Measurements from ENCODE around the gene GBF1. TPM values are rescaled to one million over a fixed set of nuclear protein-coding genes. Genes with fewer than 3 reads are reported as not detected.

GBF1 gene
- total RNA-seq, 1 experiment from 2014 or later = 28.3 TPM

DNA sequence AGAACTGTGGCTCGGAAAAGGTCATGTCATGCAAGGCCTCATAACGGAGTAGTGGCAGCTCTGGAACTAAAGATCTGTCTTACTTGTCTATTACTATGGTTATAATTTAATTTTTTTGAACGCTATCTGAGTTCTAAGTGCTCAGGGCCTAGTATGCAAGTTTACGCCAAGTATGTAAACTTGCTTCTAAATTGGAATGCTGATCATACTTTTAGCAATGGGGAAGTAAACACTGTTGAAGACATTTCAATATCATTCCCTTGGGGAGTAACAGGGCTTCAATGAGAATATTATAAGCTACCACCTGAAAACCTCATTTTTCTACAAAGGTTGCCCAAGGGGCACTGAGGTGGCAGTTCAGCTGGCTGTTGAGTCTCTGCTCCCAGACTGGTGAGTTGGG lies 80.7 kb downstream of the GBF1 start:
- DNase-seq = no peak
- H4K20me1 ChIP-seq (ENCODE audit: insufficient read depth) = no peaks in the 10 kb centered on the region
- ChIA-PET POLR2A (ENCODE audit: unreplicated experiment) (no interaction called here), CTCF (no interaction called here)
- H3K4me2 ChIP-seq = no peak overlapping the region
- H3K4me3 ChIP-seq = no peak overlapping the region
- no peaks in the 10 kb centered on the region for H3K27me3 ChIP-seq (ENCODE audit: insufficient read depth, low read depth)
- intact Hi-C loops (cut with micrococcal nuclease; ENCODE audit: unreplicated experiment) = no loop called here
- no TSS peak for BruUV-seq (replicated peaks)
- no peaks in the 10 kb centered on the region for H3K9me2 ChIP-seq (ENCODE audit: insufficient read depth)
- H3K79me2 ChIP-seq (ENCODE audit: low read depth) = no peaks in the 10 kb centered on the region
- no peak for TF ChIP-seq EZH2 (IDR thresholded peaks at IDR 0.05; ENCODE audit: low read depth)
- no peaks in the 10 kb centered on the region for H3K36me3 ChIP-seq (ENCODE audit: low read depth)
- no peak overlapping the region for H2AFZ ChIP-seq
- H3K4me1 ChIP-seq (replicated peaks; ENCODE audit: insufficient read depth) = no peaks in the 10 kb centered on the region
- H3K9me3 ChIP-seq (ENCODE audit: insufficient read depth, low read depth) = no peaks in the 10 kb centered on the region
- no peak overlapping the region for H3K27ac ChIP-seq
- no peaks in the 10 kb centered on the region for H3F3A ChIP-seq (ENCODE audit: insufficient read depth, low read depth)

DNA sequence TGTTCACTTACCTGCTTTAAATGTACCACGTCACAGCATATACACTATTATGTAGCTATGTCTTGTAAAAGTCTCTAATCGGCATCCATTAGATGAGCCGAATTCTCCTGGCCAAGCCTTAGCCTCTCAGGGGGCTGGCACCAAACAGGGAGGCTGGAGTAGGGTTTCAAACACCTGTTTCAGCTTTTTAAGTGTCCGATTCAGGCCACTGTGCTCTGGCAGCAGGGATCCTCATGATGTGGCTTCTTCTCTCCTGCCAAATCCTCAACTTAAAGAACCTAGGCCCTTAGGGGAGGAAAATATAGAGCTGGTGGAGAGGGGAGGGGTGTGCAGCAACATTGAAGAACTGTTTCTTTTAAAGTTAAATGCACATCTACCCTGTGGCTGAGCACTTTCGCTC lies 81.7 kb downstream of the GBF1 start:
- ChIA-PET POLR2A (ENCODE audit: unreplicated experiment) (no interaction called here), CTCF (no interaction called here)
- no peaks in the 10 kb centered on the region for H3F3A ChIP-seq (ENCODE audit: insufficient read depth, low read depth)

DNA sequence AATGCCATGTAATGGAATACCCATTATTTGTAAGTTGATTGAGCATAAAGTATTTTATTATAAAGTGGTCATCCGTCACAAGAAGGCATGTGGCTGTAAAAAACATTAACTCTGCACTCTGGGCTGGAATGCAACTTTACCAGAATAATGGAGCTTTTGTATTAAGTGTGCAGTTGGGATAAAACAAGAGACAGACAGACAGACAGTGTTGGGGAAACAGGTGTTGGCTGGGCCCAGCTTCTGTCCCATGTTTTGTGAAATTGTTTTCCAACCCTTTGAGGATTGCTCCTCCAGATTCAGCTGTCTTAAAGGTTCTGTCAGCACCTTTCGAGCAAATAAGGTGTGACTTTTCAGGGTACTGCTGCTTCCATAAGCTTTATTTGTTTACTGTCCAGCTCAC lies 82.3 kb downstream of the GBF1 start:
- Histone ChIP-seq H3K4me3 (no peak overlapping the region), H3K9me3 (ENCODE audit: insufficient read depth, low read depth) (no peaks in the 10 kb centered on the region), H3K9me2 (ENCODE audit: insufficient read depth) (no peaks in the 10 kb centered on the region), H3K4me2 (no peak overlapping the region), H3K4me1 (replicated peaks; ENCODE audit: insufficient read depth) (no peaks in the 10 kb centered on the region), H3F3A (ENCODE audit: insufficient read depth, low read depth) (no peaks in the 10 kb centered on the region), H3K79me2 (ENCODE audit: low read depth) (no peaks in the 10 kb centered on the region), H3K36me3 (ENCODE audit: low read depth) (no peaks in the 10 kb centered on the region), H4K20me1 (ENCODE audit: insufficient read depth) (no peaks in the 10 kb centered on the region), H3K27me3 (ENCODE audit: insufficient read depth, low read depth) (no peaks in the 10 kb centered on the region), H3K27ac (no peak overlapping the region), H2AFZ (no peak overlapping the region)
- intact Hi-C loops (cut with micrococcal nuclease; ENCODE audit: unreplicated experiment) = no loop called here
- BruUV-seq (replicated peaks) = no TSS peak
- POLR2A ChIA-PET (ENCODE audit: unreplicated experiment) = interaction anchor here (0.7 kb wide), 1 partner anchor 64 kb away, joined by 3 read pairs; no protein-coding TSS in a partner anchor
- no peak for DNase-seq
- CTCF ChIA-PET = no interaction called here
- TF ChIP-seq, protein P1, sequence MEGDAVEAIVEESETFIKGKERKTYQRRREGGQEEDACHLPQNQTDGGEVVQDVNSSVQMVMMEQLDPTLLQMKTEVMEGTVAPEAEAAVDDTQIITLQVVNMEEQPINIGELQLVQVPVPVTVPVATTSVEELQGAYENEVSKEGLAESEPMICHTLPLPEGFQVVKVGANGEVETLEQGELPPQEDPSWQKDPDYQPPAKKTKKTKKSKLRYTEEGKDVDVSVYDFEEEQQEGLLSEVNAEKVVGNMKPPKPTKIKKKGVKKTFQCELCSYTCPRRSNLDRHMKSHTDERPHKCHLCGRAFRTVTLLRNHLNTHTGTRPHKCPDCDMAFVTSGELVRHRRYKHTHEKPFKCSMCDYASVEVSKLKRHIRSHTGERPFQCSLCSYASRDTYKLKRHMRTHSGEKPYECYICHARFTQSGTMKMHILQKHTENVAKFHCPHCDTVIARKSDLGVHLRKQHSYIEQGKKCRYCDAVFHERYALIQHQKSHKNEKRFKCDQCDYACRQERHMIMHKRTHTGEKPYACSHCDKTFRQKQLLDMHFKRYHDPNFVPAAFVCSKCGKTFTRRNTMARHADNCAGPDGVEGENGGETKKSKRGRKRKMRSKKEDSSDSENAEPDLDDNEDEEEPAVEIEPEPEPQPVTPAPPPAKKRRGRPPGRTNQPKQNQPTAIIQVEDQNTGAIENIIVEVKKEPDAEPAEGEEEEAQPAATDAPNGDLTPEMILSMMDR (conservative IDR thresholded peaks at IDR 0.05) = no peak
- TF ChIP-seq EZH2 (IDR thresholded peaks at IDR 0.05; ENCODE audit: low read depth) = no peak

More for the DNA sequence above, 81.7 kb downstream of the GBF1 start:
- intact Hi-C loops (cut with micrococcal nuclease; ENCODE audit: unreplicated experiment) = no loop called here
- Histone ChIP-seq H3K9me2 (ENCODE audit: insufficient read depth) (no peaks in the 10 kb centered on the region), H3K9me3 (ENCODE audit: insufficient read depth, low read depth) (no peaks in the 10 kb centered on the region), H3K4me3 (no peak overlapping the region), H3K4me1 (replicated peaks; ENCODE audit: insufficient read depth) (no peaks in the 10 kb centered on the region), H2AFZ (no peak overlapping the region), H3K79me2 (ENCODE audit: low read depth) (no peaks in the 10 kb centered on the region), H3K27ac (no peak overlapping the region), H3K36me3 (ENCODE audit: low read depth) (no peaks in the 10 kb centered on the region), H3K27me3 (ENCODE audit: insufficient read depth, low read depth) (no peaks in the 10 kb centered on the region), H4K20me1 (ENCODE audit: insufficient read depth) (no peaks in the 10 kb centered on the region), H3K4me2 (no peak overlapping the region)
- BruUV-seq (replicated peaks) = no TSS peak
- DNase-seq = no peak
- no peak for TF ChIP-seq EZH2 (IDR thresholded peaks at IDR 0.05; ENCODE audit: low read depth)
- TF ChIP-seq, protein P1 (conservative IDR thresholded peaks at IDR 0.05) = no peak

DNA sequence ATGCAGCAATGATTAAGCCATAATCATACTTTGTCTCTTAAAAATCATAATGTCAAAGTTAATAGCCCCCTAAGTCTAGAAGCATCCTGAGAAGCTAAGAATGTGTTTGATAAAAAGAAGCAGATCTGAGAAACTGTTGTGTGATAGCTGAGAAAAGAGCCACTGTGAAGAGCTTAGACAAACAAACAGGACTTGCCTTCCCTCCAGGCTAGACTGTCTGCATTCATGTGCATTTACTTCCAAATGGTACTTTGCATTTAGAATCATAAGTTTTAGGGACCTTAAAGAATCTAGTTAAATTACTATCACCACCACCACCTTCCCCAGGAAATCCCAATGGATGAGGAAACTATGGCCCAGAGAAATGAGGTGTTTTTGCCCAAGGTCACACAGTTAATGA lies 87.4 kb downstream of the GBF1 start:
- no peak overlapping the region for H2AFZ ChIP-seq
- no peaks in the 10 kb centered on the region for H3F3A ChIP-seq (ENCODE audit: insufficient read depth, low read depth)
- no peaks in the 10 kb centered on the region for H4K20me1 ChIP-seq (ENCODE audit: insufficient read depth)
- H3K79me2 ChIP-seq (ENCODE audit: low read depth) = no peaks in the 10 kb centered on the region
- intact Hi-C loops (cut with micrococcal nuclease; ENCODE audit: unreplicated experiment) = no loop called here
- H3K27me3 ChIP-seq (ENCODE audit: insufficient read depth, low read depth) = no peaks in the 10 kb centered on the region
- no peak overlapping the region for H3K27ac ChIP-seq
- no peaks in the 10 kb centered on the region for H3K9me2 ChIP-seq (ENCODE audit: insufficient read depth)
- CTCF ChIA-PET = no interaction called here
- TF ChIP-seq, protein P1 (conservative IDR thresholded peaks at IDR 0.05) = no peak
- no peak for TF ChIP-seq EZH2 (IDR thresholded peaks at IDR 0.05; ENCODE audit: low read depth)
- no peak overlapping the region for H3K4me3 ChIP-seq
- H3K36me3 ChIP-seq (ENCODE audit: low read depth) = no peaks in the 10 kb centered on the region
- no peaks in the 10 kb centered on the region for H3K4me1 ChIP-seq (replicated peaks; ENCODE audit: insufficient read depth)
- H3K4me2 ChIP-seq = no peak overlapping the region
- POLR2A ChIA-PET (ENCODE audit: unreplicated experiment) = no interaction called here
- no peak for DNase-seq
- BruUV-seq (replicated peaks) = no TSS peak
- no peaks in the 10 kb centered on the region for H3K9me3 ChIP-seq (ENCODE audit: insufficient read depth, low read depth)
